GM21367 (cell line): ENCODE results near the gene DCTN4.
"Not testable (repeated sequence)": the region's sequence is repeated elsewhere in the genome, so short reads cannot be mapped to it uniquely, and the experiment has no call there.

Experiments
- ATAC-seq: cut with Tn5 transposase; IDR thresholded peaks from one replicate; pipeline ENCODE4 v1.9.1; 2021; ENCODE audit not compliant: unreplicated experiment

The DCTN4 gene

DNA sequence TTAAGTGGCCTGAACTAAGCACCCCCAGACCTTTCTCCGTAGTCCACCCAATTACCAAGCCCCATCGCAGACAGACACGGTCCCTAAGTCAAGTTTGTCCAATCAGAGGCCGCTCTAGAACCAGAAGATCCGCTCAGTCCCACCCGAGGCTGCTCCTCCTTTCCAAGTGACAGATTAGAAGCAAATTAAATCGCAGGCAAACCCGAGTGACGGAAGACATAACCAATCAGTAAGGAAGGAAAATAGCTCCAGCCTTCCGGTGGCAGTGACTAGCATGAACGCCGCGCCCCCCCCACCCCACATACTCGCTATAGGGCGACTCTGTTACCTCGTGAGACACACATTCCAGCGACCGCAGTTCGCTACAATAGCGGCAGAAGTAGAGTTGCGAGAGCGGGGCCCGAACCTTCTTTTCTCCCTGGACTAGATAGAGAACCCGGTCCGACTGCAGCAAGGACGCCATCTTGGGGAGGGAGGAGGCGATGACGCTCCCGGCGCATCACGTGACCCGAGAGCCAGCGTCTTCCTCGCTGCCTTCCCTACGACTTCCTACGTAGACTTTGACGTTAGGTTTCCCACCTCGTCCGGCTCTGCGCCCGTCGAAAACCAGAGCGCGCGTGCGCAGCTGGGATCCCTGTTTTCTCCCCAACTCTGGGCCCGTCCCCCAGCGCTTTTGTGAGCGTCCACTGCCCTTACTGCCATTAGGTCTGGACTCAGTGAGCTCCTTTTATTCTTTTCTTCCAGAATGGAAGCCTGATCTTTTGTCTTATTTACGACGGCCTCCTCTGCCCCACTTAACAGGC lies at the start of gene DCTN4:
Gene DCTN4 (minus strand): TSS at position 487 of the 803 bp plus-strand sequence. CDS start 24 bp downstream, at position 463.
- ATAC-seq = peak; percentile 95

- ATAC-seq = no peak
These were observed 45.6 kb upstream of the DCTN4 start for GRCh38 chr5:150804388-150804787.

- ATAC-seq = no peak
These were observed 42.5 kb upstream of the DCTN4 start for GRCh38 chr5:150801117-150801927.

- no peak for ATAC-seq
These were observed 38.6 kb upstream of the DCTN4 start for GRCh38 chr5:150797384-150797783.

DNA sequence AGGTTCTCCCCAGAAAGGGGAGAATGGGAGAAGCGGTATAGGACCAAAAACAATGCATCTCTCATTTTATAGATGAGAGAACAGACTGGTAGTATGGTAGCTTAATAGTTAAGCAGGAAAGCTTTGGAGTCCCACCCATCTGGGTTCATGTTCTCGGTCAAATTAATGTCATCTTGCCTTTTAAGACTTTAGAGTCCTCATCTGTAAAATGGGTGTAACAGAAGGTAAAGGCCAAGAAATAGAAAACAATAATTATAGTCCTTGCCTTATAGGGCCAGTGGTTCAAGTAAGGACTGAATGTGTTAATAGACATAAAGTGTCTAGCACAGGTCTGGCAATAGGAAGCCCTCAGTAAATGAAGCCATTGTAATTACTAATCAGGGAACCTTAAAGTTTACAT lies 36.1 kb upstream of the DCTN4 start:
- no peak for ATAC-seq

- ATAC-seq = not testable (repeated sequence)
These were observed 34.6 kb upstream of the DCTN4 start for GRCh38 chr5:150793423-150793888.

GRCh38 chr5:150791536-150791935 lies 32.7 kb upstream of the DCTN4 start:
- no peak for ATAC-seq

- peak; percentile 95 for ATAC-seq
These were observed 31.3 kb upstream of the DCTN4 start for GRCh38 chr5:150789943-150790611.

DNA sequence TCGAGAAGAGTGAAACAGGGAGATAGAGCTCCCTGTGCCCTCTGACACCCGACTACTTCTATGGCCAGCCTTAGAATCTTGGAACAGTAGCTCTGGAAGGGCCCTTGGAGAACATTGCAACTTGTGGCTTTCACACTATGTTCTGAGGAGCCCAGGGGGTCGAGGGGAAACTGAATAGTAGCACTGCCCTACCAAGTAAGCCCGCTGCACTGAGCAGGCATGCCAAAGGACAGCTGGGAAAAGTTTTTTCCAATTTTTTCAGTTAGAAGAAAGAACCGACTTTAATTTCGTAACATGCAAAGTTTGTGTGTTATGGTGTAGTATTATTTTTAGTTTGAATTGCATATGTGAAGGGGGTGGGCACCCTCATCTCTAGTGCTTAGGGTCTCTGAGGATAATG lies 30.6 kb upstream of the DCTN4 start:
- no peak for ATAC-seq

DNA sequence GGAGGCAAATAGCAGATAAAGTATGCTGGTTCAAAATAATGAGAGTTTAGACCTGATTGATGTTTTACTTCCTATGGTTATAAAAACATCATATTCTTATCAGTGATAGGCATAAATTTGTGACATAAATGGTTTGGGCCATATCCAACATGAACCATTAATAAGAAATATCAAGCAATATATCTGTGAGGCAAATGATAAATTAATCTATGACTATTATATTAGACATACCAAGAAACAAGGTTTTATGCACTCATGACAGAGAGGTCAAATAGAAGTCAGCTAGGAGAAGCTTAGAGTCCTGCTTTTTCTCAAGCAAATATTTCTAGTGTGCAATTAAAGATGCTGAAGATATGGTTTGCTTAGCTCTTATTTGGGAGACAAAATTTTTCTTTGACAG lies 30.2 kb upstream of the DCTN4 start:
- no peak for ATAC-seq

- no peak for ATAC-seq
These were observed 28.8 kb upstream of the DCTN4 start for GRCh38 chr5:150787656-150788055.

GRCh38 chr5:150786876-150787275 lies 28.1 kb upstream of the DCTN4 start:
- no peak for ATAC-seq

- no peak for ATAC-seq
These were observed 27.1 kb upstream of the DCTN4 start for GRCh38 chr5:150785950-150786349.

- ATAC-seq = peak; percentile 37
These were observed 24.7 kb upstream of the DCTN4 start for GRCh38 chr5:150783422-150783928.

DNA sequence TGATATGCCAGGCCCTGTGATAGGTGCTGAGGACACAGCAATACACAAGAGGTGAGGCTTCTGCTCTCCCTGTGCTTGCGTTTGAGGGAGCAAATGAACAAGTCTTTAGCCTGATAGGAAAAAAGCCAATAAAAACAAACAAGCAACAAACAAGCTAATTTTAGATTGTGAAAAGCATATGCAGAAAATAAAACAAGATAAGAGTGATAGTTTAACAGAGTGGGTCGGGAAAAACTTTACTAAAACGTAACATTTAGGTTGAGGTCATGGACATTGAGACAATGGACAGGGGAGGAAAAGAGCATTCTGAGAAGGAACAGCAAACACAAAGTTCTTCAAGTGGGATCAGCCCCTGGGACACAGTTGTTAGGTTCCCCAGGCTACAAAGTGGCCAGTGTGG lies 24.0 kb upstream of the DCTN4 start:
- no peak for ATAC-seq

- no peak for ATAC-seq
These were observed 23.1 kb upstream of the DCTN4 start for GRCh38 chr5:150781706-150782614.

DNA sequence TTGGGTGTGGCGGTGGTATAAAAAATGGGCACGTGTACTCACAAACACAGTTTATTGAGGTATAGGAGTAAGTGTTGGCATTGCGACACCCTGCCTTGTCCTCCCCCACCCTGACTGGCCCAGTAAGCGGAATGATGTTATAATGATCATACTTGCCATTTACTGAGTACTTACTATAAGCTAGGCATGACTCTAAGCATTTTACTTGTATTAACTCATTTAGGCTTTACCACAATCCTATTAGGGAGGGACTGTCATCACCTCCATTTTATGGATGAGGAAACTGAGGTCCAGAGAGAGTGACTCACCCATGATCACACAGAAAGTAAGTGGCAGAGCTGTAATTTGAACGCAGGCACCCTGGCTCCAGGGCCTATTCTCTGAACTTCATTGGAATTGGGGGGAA lies 22.0 kb upstream of the DCTN4 start:
- no peak for ATAC-seq

DNA sequence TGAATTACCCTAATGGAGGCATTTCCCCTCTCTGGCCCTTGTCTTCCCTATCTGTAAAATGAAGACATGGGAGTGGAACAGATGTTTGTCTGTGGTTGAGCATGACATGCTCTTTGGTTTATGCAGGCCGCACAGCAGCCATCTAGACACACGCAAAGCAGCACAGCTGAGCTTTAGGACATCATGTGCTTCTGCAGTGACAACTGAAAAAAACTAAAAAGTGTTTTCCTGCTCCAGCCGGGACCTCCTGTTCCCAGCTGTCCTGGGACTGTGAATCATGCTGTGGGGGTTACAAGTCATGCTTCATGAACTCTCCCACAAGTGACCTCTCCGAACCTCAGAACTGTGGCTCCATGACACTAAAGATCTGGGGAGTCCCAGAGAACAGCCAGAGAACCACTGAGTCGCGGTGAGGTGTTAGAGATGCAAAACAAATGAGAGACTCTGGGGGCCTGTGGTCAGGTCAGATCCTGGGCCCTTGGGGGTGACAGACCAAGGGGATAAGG lies 21.4 kb upstream of the DCTN4 start:
- ATAC-seq = peak; percentile 58

DNA sequence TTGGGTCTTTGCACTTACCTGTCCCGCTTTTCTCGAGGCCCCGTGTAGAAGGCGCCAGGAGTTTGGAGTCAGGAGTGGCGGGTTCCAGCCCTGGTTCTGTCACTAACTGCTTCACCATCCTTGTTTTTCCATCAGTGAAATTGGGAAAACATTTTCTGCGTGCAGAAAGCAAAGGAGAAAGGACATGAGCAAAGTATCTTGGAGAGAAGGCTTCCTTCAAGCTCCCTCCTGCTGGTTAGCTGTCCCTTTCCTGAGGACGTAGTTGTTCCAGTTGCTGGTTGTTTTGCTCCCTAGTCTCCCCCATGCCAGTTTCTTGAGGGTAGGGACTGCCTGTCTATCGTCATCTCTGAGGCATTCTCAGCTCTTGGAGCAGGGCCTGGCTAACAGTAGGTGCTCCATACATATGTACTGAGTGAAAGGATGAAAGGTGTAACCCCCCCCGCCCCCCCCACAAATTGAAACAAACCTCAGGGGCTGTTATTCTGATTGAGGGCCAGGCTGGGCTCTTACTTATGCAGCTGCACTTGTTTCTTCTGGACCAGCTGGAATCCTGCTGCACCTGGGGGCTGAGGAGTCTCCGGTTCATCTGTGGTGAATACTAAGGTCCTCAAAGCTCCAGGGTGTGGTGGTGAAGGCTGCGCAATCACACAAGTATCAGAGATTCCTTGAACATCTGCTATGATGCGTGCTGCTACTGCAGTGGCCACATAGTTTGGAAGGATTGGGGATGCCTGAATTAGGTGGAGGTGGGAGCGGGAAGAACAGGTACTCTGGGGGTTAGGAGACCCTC lies 20.8 kb upstream of the DCTN4 start:
- no peak for ATAC-seq
